Fibroblast of peridontal ligament (primary cell): ENCODE data around the gene TFG.
"Not testable (repeated sequence)": the region's sequence is repeated elsewhere in the genome, so short reads cannot be mapped to it uniquely, and the experiment has no call there.

Source experiments
- DNase-seq: peaks from one replicate; pipeline ENCODE4 v3.0.0-alpha.2; 2010; ENCODE audit errors: extremely low read depth

Gene TFG

DNA sequence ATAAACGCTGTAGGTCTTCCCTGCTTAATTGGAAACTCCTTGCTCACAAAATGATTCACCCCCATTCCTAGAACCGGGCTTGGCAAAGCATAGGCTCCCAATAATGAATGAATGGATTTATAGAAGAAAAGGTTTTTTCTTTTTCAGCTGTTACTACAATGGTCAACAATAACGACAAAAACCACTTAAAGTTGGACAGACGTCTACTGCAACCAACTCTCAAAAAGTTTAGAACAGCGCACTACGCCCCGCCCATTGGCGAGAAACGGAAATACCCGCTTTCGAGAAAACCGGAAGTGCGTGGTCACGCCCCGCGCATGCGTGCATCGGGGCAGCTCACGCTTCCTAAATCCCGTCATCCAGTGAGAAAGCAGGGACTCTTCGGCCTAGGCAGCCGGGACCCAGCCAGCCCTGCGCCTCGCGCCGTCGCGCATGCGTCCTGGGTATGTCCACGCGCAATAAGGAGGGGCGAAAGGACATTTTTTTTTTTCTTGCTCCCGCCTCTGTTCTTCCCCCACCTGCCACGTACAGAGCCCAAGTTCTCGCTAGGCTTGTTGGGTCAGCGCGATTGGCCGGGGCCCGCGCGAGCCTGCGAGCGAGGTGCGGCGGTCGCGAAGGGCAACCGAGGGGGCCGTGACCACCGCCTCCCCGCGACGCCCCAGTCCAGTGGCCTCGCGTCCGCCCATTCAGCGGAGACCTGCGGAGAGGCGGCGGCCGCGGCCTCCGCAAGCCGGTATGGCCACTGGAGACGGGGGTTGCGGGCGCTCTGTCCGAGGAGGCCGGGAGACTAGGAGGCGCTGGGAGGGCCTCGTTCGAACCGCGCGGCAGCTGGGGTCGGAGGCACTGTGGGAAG is at the start of gene TFG:
Gene TFG, plus strand, starts transcription at position 506 of the 853 bp plus-strand sequence. CDS start 4,192 bp downstream, outside the sequence.
- DNase-seq = peak; percentile 100

DNA sequence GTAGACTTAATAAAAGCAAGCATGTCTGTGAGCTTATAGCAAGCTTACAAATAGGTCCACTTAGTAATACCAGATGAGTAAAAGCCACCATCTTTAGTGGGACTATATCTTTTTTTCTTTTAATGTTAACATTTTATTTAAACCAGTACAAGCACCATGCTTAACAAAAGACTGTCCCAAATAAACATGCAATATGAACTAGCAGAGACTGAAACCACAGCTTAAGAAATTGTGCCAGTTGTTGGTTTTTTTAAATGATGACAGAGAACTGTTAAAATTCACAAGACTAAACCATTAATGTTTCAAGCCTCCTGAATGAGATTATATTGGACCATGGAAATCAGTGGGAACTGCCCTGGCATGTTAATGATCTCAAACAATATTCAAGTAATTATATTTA is 48.0 kb upstream of the TFG start:
- peak; percentile 31 for DNase-seq

DNA sequence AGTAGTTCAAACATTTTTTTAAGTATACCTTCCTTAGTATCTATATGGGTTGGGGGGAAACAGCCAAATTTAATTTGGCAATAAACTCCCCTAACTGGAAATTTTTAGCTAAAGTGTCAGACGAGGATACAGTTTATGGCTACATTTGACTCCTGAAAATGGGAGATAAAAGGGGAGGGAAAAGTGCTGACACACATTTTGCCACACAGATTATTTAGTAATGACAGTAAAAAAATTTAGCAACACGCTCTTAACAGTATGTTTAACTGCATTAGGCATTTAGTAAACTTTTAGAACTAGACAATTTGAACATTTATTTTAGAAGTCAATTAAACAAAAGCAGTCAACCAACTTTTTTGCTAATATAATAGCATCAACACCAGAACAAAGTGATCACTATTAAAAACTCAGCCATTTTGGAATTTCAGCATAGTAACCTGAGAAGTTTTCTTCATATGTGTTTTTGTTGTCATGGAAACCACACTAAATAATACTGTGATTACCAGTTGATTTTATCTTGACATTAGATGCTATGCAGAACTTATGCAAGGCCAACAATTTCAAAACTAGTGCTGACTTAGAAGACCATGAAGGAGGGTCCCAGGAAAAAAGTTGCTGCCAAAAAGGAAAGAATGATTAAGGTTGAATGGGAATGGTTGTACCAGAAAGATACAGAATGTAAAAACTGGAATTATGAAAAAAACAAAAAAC is 47.0 kb upstream of the TFG start:
- DNase-seq = peak; percentile 16

DNA sequence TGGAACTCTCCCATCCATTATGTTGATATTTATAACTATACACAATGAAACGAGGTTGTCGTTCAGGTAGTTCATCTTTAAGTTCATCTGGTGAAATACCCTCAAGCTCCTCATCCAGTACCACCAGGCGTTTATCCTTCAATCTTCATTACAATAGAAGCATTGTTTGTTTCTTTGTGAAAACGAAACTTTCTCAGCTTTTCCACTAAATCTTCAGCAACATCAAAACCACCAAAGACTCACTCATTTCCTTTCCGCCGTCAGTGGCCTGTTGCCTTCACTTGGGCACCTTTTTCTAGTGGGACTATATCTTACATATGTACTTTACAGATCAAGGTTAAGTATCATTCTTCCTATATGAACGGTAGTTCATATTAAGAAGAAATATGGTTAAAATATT is 44.1 kb upstream of the TFG start:
- DNase-seq = no peak

DNA sequence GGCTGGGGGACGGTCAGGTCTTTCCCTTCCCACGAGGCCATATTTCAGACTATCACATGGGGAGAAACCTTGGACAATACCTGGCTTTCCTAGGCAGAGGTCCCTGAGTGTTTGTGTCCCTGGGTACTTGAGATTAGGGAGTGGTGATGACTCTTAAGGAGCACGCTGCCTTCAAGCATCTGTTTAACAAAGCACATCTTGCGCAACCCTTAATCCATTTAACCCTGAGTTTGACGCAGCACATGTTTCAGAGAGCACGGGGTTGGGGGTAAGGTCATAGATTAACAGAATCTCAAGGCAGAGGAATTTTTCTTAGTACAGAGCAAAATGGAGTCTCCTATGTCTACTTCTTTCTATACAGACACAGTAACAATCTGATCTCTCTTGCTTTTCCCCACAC is 42.6 kb upstream of the TFG start:
- DNase-seq = not testable (repeated sequence)

DNA sequence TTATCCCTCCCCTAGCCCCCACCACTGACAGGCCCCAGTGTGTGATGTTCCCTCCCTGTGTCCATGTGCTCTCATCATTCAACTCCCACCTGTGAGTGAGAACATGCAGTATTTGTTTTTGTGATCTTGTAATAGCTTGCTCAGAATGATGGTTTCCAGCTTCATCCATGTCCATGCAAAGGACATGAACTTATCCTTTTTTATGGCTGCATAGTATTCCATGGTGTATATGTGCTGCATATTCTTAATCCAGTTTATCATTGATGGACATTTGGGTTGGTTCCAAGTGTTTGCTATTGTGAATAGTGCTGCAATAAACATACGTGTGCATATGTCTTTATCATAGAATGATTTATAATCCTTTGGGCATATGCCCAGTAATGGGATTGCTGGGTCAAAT is 42.0 kb upstream of the TFG start:
- not testable (repeated sequence) for DNase-seq

DNA sequence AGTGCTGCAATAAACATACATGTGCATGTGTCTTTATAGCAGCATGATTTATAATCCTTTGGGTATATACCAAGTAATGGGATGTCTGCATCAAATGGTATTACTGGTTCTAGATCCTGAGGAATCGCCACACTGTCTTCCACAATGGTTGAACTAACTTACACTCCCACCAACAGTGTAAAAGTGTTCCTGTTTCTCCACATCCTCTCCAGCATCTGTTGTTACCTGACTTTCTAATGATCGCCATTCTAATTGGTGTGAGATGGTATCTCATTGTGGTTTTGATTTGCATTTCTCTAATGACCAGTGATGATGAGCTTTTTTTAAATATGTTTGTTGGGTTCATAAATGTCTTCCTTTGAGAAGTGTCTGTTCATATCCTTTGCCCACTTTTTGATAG is 38.3 kb upstream of the TFG start:
- DNase-seq = not testable (repeated sequence)

DNA sequence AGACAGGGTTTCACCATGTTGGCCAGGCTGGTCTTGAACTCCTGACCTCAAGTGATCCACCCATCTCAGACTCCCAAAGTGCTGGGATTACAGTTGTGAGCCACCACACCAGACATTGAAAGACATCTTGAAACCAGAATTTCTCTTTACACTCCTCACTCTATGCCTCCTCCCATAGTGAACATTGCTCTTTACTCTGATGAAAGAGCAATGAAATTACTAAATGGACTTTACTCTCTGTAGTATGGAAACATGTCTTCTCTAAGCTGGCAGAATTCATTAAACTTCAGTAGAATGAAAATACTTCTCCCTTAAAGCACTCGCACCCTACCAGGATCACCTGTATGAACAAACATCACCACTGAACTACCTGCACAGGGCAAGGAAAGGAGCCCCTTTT is 27.8 kb upstream of the TFG start:
- DNase-seq = no peak

DNA sequence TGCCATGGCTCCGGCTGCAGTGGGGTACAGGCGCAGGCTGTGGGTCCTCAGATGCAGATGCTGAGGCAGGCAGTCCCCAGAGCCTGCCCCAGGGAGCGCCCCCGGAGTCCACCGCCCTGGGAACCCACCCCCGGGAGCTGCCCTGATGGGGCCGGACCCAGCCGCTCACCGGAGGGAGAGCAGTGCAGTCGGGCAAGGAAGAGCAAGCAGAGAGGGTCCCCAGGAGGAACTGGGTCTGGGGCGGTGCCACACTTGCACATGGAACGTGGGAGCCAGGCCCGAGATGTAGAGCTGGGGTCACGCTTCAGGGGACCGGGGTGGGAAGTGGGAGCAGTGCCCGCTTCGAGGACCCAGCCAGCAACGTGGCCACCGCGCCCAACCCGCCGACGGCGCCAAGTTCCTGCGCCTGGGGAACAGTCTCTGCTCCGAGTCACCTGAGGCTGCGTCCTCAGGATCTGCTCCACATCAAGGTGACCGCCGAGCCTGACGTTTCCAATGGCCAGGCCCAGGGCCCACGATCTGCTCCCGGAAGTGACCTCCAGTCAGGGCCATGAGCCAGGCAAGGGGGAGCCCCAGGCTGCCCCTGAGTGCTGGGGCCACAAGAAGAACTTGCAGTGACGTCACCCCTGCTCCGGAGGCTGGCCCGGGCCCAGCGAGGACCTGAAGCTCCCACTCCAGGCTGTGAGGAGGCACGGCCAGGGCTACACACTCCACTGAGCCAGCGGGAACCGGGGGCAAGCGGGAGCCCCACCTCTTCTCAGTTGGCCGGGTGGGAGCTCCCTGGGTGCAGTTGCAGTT is 27.0 kb upstream of the TFG start:
- DNase-seq = no peak

DNA sequence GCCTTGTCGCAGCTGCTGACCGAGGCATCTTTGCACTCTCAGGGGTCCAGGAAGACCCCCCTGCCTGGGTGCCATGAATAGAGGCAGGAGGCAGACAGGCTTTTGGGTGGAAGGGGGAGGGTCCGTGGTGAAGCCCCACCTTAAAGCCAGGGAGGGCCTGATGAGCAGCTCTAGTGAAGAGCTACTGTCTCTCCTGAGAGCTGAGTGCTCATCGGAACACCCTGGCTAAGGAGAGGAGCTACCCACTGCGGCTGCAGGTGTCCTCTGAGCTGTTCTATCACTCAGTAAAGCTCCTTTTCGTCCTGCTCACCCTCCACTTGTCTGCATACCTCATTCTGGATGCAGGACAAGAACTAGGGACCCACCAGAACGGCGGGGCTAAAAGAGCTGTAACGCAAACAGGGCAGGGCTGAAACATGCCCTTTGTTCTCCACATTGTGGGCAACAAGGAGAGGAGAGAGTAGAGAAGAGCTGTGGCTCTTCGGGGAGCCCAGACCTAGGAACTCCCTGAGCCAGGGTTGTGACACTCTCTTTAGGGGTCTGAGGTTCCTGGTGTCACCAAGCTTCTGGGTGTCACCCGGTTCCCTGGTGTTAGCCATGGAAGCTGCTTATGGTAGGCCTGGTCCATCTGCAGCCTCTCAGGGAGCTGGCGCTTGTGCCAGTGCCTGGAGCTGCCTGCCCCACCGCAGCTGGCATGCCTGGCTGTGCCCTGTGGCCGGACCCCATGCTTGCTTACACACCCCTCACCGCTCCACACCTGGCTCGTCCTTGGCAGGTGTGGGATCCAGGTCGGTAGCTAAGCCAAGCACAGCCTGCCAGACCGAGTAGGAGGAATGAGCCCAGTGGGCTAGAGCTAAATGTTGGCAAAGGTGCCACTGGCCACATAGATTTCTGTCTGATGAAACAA is 26.2 kb upstream of the TFG start:
- DNase-seq = no peak

DNA sequence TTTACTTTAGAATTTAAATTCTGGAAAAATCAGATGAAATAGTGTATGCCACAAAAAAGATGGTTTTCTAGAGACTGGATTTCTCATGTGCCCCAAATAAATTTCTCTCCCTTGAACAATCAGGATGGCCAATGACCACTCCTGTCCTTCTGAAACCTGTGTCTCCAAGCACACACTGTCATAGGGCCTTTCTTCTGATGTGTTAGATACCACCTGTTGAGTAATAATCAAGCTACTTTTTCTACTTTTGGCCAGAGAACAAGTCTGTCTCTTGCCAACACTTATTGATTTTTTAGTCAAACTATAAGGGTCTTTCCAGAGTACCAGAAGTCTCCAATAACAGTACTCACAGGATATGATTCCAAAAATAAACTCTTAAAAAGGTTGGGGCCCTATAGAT is 16.1 kb upstream of the TFG start:
- no peak for DNase-seq

DNA sequence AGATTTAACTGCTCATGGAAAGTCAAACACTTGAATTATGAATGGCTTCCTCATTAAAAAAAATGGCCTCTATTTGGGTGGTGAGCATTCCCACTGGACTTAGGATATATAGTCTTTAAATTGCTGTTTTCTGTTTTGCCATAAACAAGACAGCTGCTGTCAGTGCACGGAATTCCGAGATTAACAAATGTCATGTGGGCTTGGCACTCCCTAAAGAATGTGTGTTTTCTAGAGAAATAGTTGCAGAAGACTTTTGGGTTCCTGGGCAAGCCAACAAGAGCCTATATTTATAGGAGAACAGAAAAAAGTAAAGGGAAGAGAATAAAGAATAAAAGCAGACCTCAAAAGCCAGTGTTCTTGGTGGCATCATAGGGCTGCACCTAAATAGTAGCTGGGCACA is 13.6 kb upstream of the TFG start:
- DNase-seq = no peak

DNA sequence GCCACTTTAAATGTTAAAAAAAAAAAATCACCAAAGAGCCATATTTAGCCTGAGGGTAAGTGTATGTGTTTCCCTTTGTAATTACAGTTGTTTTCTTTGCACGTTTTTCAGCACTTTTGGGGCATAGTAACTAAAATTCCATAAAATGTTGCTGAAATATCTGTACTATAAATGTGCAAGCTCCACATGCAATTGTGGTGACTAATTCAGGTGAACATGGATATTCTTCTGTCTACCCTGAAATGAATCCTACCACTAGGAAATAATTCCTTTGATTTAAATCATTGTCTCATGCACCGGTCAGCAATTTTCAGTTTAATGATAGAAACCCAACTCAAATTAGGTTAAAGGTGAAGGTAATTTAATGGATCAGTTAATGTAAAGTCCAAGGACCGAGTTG is 13.1 kb upstream of the TFG start:
- DNase-seq = no peak

DNA sequence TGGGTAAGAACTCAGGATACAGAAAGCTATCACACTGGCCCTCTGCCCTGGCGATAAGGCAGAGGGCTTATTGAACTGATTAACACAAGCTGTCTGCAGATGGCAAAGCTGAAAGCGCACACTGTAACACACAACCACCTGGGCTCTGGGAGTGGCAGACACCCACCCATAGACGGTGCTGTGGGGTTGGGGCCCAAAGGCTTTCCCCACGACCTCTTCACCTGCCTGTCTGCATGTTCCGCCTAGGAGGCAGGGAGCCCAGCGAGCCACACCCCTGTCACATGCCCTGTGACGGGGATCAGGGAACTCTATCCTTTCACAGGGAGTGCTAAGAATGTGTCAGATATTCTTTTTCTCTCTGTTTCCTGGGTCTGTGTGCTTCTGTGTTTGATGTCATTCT is 12.1 kb upstream of the TFG start:
- DNase-seq = no peak

DNA sequence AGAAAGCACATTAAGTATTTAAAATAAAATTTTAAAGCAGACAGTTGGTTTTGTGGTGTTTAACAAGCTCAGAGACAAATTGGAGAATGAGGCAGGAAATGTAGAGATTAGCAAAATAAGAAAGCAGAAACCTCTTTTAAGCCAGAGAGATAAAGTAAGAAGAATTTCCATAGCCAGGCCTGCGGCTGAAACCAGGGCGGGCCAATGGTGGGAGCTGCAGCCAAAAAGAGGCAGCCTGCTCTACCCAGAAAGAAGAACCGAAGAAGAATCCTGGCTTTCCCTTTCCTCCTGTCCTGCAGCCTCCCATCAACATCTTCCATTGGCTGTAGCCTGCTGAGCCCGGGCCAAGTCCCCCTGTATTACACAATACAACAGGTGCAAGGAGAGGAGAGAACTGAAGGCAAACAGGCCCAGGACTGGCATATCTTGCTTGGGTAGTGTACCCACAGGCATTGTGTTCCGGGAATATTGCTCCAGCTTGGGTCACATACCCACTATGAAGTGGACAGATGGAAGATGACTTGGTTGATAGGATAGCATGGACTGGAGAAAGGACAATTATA is 11.5 kb upstream of the TFG start:
- no peak for DNase-seq

DNA sequence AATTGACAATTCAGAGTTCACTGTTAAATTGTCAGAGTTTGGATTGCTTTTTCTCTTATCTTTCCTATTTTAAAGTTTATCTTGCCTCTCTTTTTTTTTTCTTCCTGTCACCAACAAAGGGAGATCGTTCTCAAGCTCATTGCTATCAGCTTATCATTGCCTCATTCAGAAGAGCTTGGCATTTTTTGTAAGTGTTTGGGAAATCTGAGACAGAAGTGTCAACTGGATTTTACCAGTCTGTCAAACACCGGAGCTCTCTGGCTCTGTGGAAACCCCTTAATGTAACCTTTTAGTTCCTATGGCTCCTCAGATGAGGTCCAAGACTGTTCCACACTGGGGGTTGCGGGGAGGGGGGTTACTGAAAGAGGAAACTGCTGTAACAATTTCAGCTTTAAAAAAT is 10.6 kb upstream of the TFG start:
- DNase-seq = no peak

DNA sequence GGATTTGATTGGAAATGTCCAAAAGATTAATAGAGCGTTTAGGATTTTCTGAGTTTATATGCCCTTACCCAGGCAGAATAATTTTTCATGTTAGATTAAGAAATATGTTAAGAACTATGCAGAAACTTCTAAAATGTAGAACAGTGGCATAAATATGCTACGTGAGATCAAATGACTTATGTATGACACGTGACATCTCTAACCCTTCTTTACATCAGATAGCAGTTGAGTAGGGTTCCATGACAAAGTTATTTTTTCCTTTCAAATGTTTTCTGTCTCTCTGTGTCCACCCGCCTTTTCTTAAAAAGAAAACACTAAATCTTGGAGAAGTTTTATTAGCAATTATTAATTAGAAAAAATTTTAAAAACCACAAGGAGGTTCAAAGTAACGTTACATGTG is 8.6 kb upstream of the TFG start:
- no peak for DNase-seq

DNA sequence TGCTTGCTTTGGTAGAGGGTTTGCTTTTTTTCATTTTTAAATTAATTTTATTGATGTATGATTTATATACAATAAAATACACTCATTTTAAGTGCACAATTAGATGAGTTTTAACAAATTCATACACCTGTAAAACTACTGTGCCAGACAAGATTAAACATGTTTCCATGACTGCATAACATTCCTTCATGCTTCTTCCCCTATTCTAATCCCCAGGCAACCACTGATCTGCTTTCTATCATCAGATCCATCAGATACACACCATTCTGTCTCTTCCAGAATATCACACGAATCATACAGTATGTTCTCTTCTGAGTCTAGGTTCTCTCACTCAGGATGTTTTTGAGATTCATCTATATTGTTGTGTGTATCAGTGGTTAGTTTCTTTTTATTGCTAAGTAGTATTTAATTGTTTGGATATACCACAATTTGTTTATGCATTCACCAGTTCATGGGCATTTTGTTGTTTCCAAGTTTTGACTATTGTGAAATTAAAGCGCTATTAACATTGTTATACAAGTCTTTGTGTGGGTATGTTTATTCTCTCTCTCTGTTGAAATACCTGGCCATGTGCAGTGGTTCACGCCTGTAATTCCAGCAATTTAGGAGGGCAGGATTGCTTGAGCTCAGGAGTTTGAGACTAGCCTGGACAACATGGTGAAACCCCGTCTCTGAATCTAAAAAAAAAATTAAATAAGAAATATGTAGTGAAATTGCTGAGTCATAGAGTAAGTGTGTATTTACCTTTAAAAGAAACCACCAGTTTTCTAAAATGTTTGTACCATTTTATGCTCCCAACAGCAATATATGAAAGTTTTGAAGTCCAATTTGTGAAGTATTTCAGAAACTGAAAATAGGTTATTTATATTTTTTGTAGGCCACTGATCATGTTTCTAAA is 7.0 kb upstream of the TFG start:
- DNase-seq = peak; percentile 5

DNA sequence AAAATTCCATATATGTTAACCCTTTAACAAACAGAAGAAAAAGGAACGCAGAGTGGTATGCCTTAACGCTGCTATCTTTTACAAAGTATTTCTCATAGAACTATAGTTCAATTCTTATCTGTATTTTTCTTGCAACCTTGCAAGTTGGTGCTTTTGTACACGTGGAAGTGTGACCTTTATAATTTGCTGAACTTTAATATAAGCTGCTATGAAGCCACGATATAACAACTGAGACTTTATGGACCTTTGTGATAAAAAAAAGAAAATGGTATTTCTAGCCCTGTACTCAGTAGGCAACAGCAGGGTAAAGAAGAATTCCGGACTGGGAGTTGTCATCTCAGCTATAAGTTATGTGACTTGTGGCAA is 6.3 kb upstream of the TFG start:
- DNase-seq = no peak

DNA sequence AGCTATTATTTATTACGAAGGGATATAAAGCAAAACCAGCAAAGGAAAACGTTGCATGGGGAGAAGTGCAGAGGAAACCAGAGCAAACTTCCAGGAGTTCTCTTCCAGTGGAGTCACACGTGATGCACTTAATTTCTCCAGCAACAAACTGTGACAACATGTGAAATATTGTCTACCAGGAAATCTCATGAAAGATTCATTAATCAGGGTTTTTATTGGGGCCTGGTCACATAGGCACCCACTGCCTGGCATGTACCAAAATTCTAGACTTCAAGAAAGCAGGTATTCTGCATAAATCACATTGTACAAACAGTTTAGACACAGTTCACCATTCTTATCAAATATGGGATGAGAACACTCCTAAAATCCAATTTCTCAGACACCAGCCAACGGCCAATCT is 5.4 kb upstream of the TFG start:
- no peak for DNase-seq
